Measurements from ENCODE around the gene TOP3B. TPM values are rescaled to one million over a fixed set of nuclear protein-coding genes. Genes with fewer than 3 reads are reported as not detected.

The TOP3B gene
- total and polyA plus RNA-seq, 2 experiments from 2014 or later: 35.7 to 77.7 TPM

DNA sequence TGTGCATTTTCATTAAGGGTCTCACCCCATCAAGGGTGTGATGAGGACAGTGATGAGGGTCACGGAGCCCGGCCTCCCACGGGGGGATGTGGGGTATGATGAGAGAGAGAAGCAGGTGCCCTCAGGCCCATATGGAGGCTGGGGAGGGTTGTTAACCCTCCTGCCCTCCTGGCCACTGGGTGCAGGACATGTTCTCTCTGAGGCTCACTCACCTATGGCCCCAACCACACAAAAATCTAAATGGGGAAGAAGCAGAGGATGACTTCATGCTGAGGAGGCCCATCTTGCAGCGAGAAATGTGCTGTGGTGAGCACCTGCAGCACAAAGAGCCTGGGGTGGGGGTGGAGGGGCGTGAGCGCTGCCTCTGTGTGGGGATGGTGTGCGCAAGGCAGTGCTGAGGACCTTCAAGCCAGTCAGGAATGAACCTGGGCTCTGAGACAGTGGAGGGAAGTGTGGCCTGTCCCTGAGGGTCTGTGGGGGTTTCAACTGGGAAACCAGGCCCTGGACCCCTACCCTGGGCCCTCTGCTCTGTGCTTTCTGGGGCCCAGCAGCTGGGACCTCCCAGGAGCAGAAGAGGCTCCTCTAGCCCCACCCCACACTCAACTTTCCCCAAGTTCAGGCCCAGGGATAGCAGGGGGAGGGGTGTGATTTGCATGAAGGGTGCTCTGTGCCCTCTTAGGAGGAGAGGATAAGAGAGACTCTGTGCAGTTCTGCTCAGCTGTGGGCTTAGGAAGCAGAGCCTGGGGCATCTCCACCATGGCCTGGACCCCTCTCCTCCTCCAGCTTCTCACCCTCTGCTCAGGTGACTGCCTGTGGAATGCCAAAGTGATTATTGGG is 43.0 kb upstream of the TOP3B start:
- Histone ChIP-seq H4K20me1 (replicated peaks; ENCODE audit: insufficient read depth) (no peaks in the 10 kb centered on the region), H3K4me2 (no peak overlapping the region), H3K36me3 (ENCODE audit: insufficient read depth) (no peaks in the 10 kb centered on the region), H3F3A (replicated peaks; ENCODE audit: low read depth) (no peaks in the 10 kb centered on the region), H3K9me2 (ENCODE audit: insufficient read depth) (no peaks in the 10 kb centered on the region), H3K4me3 (no peak overlapping the region), H3K27me3 (ENCODE audit: insufficient read depth) (peaks cover 100% of the 10 kb centered on the region), H3K79me2 (replicated peaks; ENCODE audit: insufficient read depth) (no peaks in the 10 kb centered on the region), H3K27ac (ENCODE audit: low read depth) (no peak overlapping the region), H3K4me1 (ENCODE audit: insufficient read depth) (peaks cover 12% of the 10 kb centered on the region; the same call in 1 of the 2 replicates), H2AFZ (no peak overlapping the region)
- Mint-ChIP-seq H3K4me1 (peaks cover 21% of the 10 kb centered on the region), H3K27ac (no peak overlapping the region), H3K27me3 (ENCODE audit: insufficient read depth, low read depth, poor library complexity) (peaks cover 67% of the 10 kb centered on the region), H3K4me3 (no peak overlapping the region), H3K9me3 (no peaks in the 10 kb centered on the region), H3K36me3 (ENCODE audit: low read depth) (no peaks in the 10 kb centered on the region)
- ATAC-seq: peak; percentile 44
- DNase-seq (ENCODE audit: low spot score): no peak
- TF ChIP-seq CREB1 (CRISPR knock-in tag; IDR thresholded peaks at IDR 0.05; ENCODE audit: low read depth): no peak
- TF ChIP-seq STAT1 (IDR thresholded peaks at IDR 0.05; ENCODE audit: unreplicated experiment): no peak
- no peak for TF ChIP-seq EZH2 (IDR thresholded peaks at IDR 0.05; ENCODE audit: low read depth, unreplicated experiment)
- TF ChIP-seq ZNF114 (CRISPR knock-in tag; IDR thresholded peaks at IDR 0.05): no peak

DNA sequence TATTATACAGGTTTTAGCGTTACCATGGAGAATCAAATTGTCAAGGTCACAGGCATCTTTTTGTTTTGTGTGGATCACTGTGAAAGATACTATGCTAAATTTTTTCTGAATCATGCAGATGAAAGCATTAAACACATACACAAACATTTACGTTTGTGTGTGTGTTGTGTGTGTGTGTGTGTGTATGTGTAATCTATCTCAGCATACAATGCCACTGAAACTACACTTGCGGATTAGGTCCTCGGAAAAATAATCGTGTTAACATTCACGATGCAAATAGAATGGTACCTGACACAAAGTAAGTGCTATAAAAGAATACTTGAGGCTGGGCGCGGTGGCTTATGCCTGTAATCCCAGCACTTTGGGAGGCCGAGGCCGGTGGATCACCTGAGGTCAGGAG is 41.9 kb upstream of the TOP3B start:
- Mint-ChIP-seq H3K36me3 (ENCODE audit: low read depth) (no peaks in the 10 kb centered on the region), H3K4me1 (peaks cover 32% of the 10 kb centered on the region), H3K27ac (no peak overlapping the region), H3K9me3 (no peaks in the 10 kb centered on the region), H3K27me3 (ENCODE audit: insufficient read depth, low read depth, poor library complexity) (peaks cover 62% of the 10 kb centered on the region), H3K4me3 (no peak overlapping the region)
- Histone ChIP-seq H3K36me3 (ENCODE audit: insufficient read depth) (no peaks in the 10 kb centered on the region), H3K4me1 (ENCODE audit: insufficient read depth) (0 out of 2 replicates have a peak, but pooled peaks cover 9% of the 10 kb centered on the region), H2AFZ (no peak overlapping the region), H3K27me3 (ENCODE audit: insufficient read depth) (peaks cover 100% of the 10 kb centered on the region), H4K20me1 (replicated peaks; ENCODE audit: insufficient read depth) (no peaks in the 10 kb centered on the region), H3K9me2 (ENCODE audit: insufficient read depth) (no peaks in the 10 kb centered on the region), H3K79me2 (replicated peaks; ENCODE audit: insufficient read depth) (no peaks in the 10 kb centered on the region), H3F3A (replicated peaks; ENCODE audit: low read depth) (no peaks in the 10 kb centered on the region), H3K27ac (ENCODE audit: low read depth) (no peak overlapping the region), H3K4me2 (no peak overlapping the region), H3K4me3 (no peak overlapping the region)
- ATAC-seq (no peak), DNase-seq (ENCODE audit: low spot score) (no peak)
- TF ChIP-seq, protein P1, sequence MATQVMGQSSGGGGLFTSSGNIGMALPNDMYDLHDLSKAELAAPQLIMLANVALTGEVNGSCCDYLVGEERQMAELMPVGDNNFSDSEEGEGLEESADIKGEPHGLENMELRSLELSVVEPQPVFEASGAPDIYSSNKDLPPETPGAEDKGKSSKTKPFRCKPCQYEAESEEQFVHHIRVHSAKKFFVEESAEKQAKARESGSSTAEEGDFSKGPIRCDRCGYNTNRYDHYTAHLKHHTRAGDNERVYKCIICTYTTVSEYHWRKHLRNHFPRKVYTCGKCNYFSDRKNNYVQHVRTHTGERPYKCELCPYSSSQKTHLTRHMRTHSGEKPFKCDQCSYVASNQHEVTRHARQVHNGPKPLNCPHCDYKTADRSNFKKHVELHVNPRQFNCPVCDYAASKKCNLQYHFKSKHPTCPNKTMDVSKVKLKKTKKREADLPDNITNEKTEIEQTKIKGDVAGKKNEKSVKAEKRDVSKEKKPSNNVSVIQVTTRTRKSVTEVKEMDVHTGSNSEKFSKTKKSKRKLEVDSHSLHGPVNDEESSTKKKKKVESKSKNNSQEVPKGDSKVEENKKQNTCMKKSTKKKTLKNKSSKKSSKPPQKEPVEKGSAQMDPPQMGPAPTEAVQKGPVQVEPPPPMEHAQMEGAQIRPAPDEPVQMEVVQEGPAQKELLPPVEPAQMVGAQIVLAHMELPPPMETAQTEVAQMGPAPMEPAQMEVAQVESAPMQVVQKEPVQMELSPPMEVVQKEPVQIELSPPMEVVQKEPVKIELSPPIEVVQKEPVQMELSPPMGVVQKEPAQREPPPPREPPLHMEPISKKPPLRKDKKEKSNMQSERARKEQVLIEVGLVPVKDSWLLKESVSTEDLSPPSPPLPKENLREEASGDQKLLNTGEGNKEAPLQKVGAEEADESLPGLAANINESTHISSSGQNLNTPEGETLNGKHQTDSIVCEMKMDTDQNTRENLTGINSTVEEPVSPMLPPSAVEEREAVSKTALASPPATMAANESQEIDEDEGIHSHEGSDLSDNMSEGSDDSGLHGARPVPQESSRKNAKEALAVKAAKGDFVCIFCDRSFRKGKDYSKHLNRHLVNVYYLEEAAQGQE (IDR thresholded peaks at IDR 0.05; ENCODE audit: unreplicated experiment): no peak
- TF ChIP-seq EZH2phosphoT487 (IDR thresholded peaks at IDR 0.05; ENCODE audit: unreplicated experiment): no peak
- TF ChIP-seq STAT1 (IDR thresholded peaks at IDR 0.05; ENCODE audit: unreplicated experiment): no peak
- TF ChIP-seq CREB1 (CRISPR knock-in tag; IDR thresholded peaks at IDR 0.05; ENCODE audit: low read depth): no peak
- no peak for TF ChIP-seq CTCF (conservative IDR thresholded peaks at IDR 0.05; ENCODE audit: low read depth in 2 of 2)
- no peak for TF ChIP-seq JUNB (IDR thresholded peaks at IDR 0.05; ENCODE audit: unreplicated experiment)
- TF ChIP-seq POLR2AphosphoS5 (IDR thresholded peaks at IDR 0.05; ENCODE audit: low read depth): no peak
- no peak for TF ChIP-seq NANOG (IDR thresholded peaks at IDR 0.05; ENCODE audit: borderline replicate concordance)

Data from GM23338 (cell line).